ENCODE measurements around the gene MYO1B. TPM values are rescaled to one million over a fixed set of nuclear protein-coding genes. Genes with fewer than 3 reads are reported as not detected.

MYO1B gene
- total RNA-seq, 1 donor from 2014 or later, result 157 TPM

GRCh38 chr2:191280290-191280689 is 35.1 kb downstream of the MYO1B start:
- no peak overlapping the region for H3K4me3 Mint-ChIP-seq (ENCODE audit: low read depth)
- TF ChIP-seq CTCF (IDR thresholded peaks at IDR 0.05; ENCODE audit: unreplicated experiment), result no peak
- peaks cover 26% of the 10 kb centered on the region for H3K36me3 Mint-ChIP-seq (ENCODE audit: insufficient read depth)
- no peaks in the 10 kb centered on the region for H3K27me3 Mint-ChIP-seq
- H3K27ac Mint-ChIP-seq, result peak overlapping the region; percentile 62
- no peak for DNase-seq (ENCODE audit: low spot score, unreplicated experiment)
- no peaks in the 10 kb centered on the region for H3K9me3 Mint-ChIP-seq (ENCODE audit: low read depth)
- H3K4me1 Mint-ChIP-seq (ENCODE audit: low read depth), result peaks cover 16% of the 10 kb centered on the region

- Mint-ChIP-seq H3K27me3 (no peaks in the 10 kb centered on the region), H3K36me3 (ENCODE audit: insufficient read depth) (peaks cover 29% of the 10 kb centered on the region), H3K4me1 (ENCODE audit: low read depth) (peaks cover 15% of the 10 kb centered on the region), H3K9me3 (ENCODE audit: low read depth) (no peaks in the 10 kb centered on the region), H3K27ac (peak overlapping the region; percentile 53), H3K4me3 (ENCODE audit: low read depth) (no peak overlapping the region)
- DNase-seq (ENCODE audit: low spot score, unreplicated experiment), result no peak
- no peak for TF ChIP-seq CTCF (IDR thresholded peaks at IDR 0.05; ENCODE audit: unreplicated experiment)
Observed at GRCh38 chr2:191280834-191281756, 35.9 kb downstream of the MYO1B start.

- peaks cover 14% of the 10 kb centered on the region for H3K4me1 Mint-ChIP-seq (ENCODE audit: low read depth)
Observed at GRCh38 chr2:191285252-191285651, 40.0 kb downstream of the MYO1B start.

GRCh38 chr2:191287820-191288219 is 42.6 kb downstream of the MYO1B start:
- H3K27ac Mint-ChIP-seq, result no peak overlapping the region
- no peak overlapping the region for H3K4me3 Mint-ChIP-seq (ENCODE audit: low read depth)
- H3K4me1 Mint-ChIP-seq (ENCODE audit: low read depth), result peaks cover 18% of the 10 kb centered on the region
- DNase-seq (ENCODE audit: low spot score, unreplicated experiment), result no peak
- H3K9me3 Mint-ChIP-seq (ENCODE audit: low read depth), result no peaks in the 10 kb centered on the region
- no peaks in the 10 kb centered on the region for H3K27me3 Mint-ChIP-seq
- no peak for TF ChIP-seq CTCF (IDR thresholded peaks at IDR 0.05; ENCODE audit: unreplicated experiment)
- peaks cover 9% of the 10 kb centered on the region for H3K36me3 Mint-ChIP-seq (ENCODE audit: insufficient read depth)

More at GRCh38 chr2:191285252-191285651, 40.0 kb downstream of the MYO1B start:
- Mint-ChIP-seq H3K27me3 (no peaks in the 10 kb centered on the region), H3K36me3 (ENCODE audit: insufficient read depth) (peaks cover 18% of the 10 kb centered on the region), H3K27ac (peak overlapping the region; percentile 68), H3K9me3 (ENCODE audit: low read depth) (no peaks in the 10 kb centered on the region), H3K4me3 (ENCODE audit: low read depth) (no peak overlapping the region)
- no peak for DNase-seq (ENCODE audit: low spot score, unreplicated experiment)
- no peak for TF ChIP-seq CTCF (IDR thresholded peaks at IDR 0.05; ENCODE audit: unreplicated experiment)

- DNase-seq (ENCODE audit: low spot score, unreplicated experiment), result no peak
- no peaks in the 10 kb centered on the region for H3K27me3 Mint-ChIP-seq
- TF ChIP-seq CTCF (IDR thresholded peaks at IDR 0.05; ENCODE audit: unreplicated experiment), result no peak
- no peak overlapping the region for H3K4me3 Mint-ChIP-seq (ENCODE audit: low read depth)
- H3K9me3 Mint-ChIP-seq (ENCODE audit: low read depth), result no peaks in the 10 kb centered on the region
- peaks cover 25% of the 10 kb centered on the region for H3K4me1 Mint-ChIP-seq (ENCODE audit: low read depth)
- peaks cover 9% of the 10 kb centered on the region for H3K36me3 Mint-ChIP-seq (ENCODE audit: insufficient read depth)
- H3K27ac Mint-ChIP-seq, result no peak overlapping the region
Observed at GRCh38 chr2:191289049-191289448, 43.8 kb downstream of the MYO1B start.

Data from progenitor cell of endocrine pancreas (in vitro differentiated cells).